Glomerular endothelial cell (primary cell): ENCODE data around the gene GPR15LG. TPM values are rescaled to one million over a fixed set of nuclear protein-coding genes. Genes with fewer than 3 reads are reported as not detected.

ENCODE experiments used
- DNase-seq: peaks from one replicate; pipeline ENCODE4 v3.0.0-alpha.2; 2011; ENCODE audit warnings: low read depth, low spot score; ENCODE audit errors: extremely low read depth
- total RNA-seq: library from RNA; depleted of rRNA; stranded (reverse); fragments of >200 nt; gene quantifications from 2 replicates; pipeline ENCODE4 v1.2.3, GENCODE V29; 2015

The GPR15LG gene
- total RNA-seq, 1 donor from 2014 or later, result not detected

GRCh38 chr10:84212014-84212413 lies 38.4 kb downstream of the GPR15LG start:
- no peak for DNase-seq

- DNase-seq, result no peak
Measured at GRCh38 chr10:84213076-84213475, 39.5 kb downstream of the GPR15LG start.

- DNase-seq, result no peak
Measured at GRCh38 chr10:84214046-84214572, 40.5 kb downstream of the GPR15LG start.

GRCh38 chr10:84214612-84215235 lies 41.1 kb downstream of the GPR15LG start:
- DNase-seq, result no peak

- no peak for DNase-seq
Measured at GRCh38 chr10:84216834-84217233, 43.2 kb downstream of the GPR15LG start.

GRCh38 chr10:84217746-84218145 lies 44.1 kb downstream of the GPR15LG start:
- DNase-seq, result no peak

- DNase-seq, result no peak
Measured at GRCh38 chr10:84221916-84222315, 48.3 kb downstream of the GPR15LG start.

GRCh38 chr10:84224411-84225028 lies 50.9 kb downstream of the GPR15LG start:
- no peak for DNase-seq

- no peak for DNase-seq
Measured at GRCh38 chr10:84225427-84226173, 52.0 kb downstream of the GPR15LG start, which contains the start of gene LRIT2. Gene LRIT2 (minus strand): TSS chr10:84225544. CDS start chr10:84225520, 24 bp downstream.

- no peak for DNase-seq
Measured at GRCh38 chr10:84226616-84227015, 53.0 kb downstream of the GPR15LG start.

- DNase-seq, result no peak
Measured at GRCh38 chr10:84227810-84228209, 54.2 kb downstream of the GPR15LG start.

- no peak for DNase-seq
Measured at GRCh38 chr10:84230359-84230758, 56.8 kb downstream of the GPR15LG start.

- no peak for DNase-seq
Measured at GRCh38 chr10:84232376-84232775, 58.8 kb downstream of the GPR15LG start.

- no peak for DNase-seq
Measured at GRCh38 chr10:84233940-84234339, 60.3 kb downstream of the GPR15LG start.

GRCh38 chr10:84234479-84234878 lies 60.9 kb downstream of the GPR15LG start:
- DNase-seq, result no peak

Other genes with a start within 250 kb of the GPR15LG start
- gene GHITM, start 34.3 kb upstream of the GPR15LG start, total RNA-seq, result 111 and 140 TPM in 2 replicates
- gene CDHR1, start 20.7 kb downstream of the GPR15LG start, total RNA-seq, result 0.15 and 1.3 TPM in 2 replicates
- not detected in 2 replicates for gene LRIT2, start 51.7 kb downstream of the GPR15LG start, total RNA-seq
- gene LRIT1, start 67.7 kb downstream of the GPR15LG start, total RNA-seq, result not detected in 2 replicates
- not detected in 2 replicates for gene RGR, start 71.3 kb downstream of the GPR15LG start, total RNA-seq
- gene CCSER2, start 154.8 kb downstream of the GPR15LG start, total RNA-seq, result 23.1 and 44.9 TPM in 2 replicates